ENCODE measurements around the gene STIM1. TPM values are rescaled to one million over a fixed set of nuclear protein-coding genes. Genes with fewer than 3 reads are reported as not detected.

The STIM1 gene
- total RNA-seq, 3 donors from 2014 or later (not counting 1 experiment from before 2014, with no cell fraction given), result 171 to 187 (median 175) TPM

- no peak for TF ChIP-seq CTCF (IDR thresholded peaks at IDR 0.05)
- H3K9me3 ChIP-seq (ENCODE audit: control insufficient read depth, insufficient read depth, low read length), result no peaks in the 10 kb centered on the region
- H3K4me1 Mint-ChIP-seq, result peaks cover 72 to 77% of the 10 kb centered on the region in 2 donors
- H3K27ac Mint-ChIP-seq, result peak overlapping the region; percentile 89 to 91
- peaks cover 42% of the 10 kb centered on the region for H3K4me1 ChIP-seq (ENCODE audit: control insufficient read depth, insufficient read depth, low read length)
- no peaks in the 10 kb centered on the region for H3K36me3 Mint-ChIP-seq
- H3K4me3 ChIP-seq (ENCODE audit: low read length), result no peak overlapping the region
- H3K4me3 Mint-ChIP-seq, result no peak overlapping the region
- H3K27me3 ChIP-seq (ENCODE audit: control insufficient read depth, insufficient read depth, low read length), result no peaks in the 10 kb centered on the region
- H3K27me3 Mint-ChIP-seq (ENCODE audit: low read depth in 2 of 2), result no peaks in the 10 kb centered on the region
- DNase-seq, result no peak
- WGBS (ENCODE audit: insufficient coverage), result 91% methylated on average over 5 of the region's 8 CpGs
- no peak for ATAC-seq
- intact Hi-C loops (cut with micrococcal nuclease), result no loop called here
- peak overlapping the region; percentile 4 for H3K27ac ChIP-seq (ENCODE audit: low read length)
- no peaks in the 10 kb centered on the region for H3K36me3 ChIP-seq (ENCODE audit: control insufficient read depth, insufficient read depth, low read length)
- no peaks in the 10 kb centered on the region for H3K9me3 Mint-ChIP-seq
Measured at GRCh38 chr11:3877364-3878257, 22.1 kb downstream of the STIM1 start.

- Mint-ChIP-seq H3K4me3 (no peak overlapping the region), H3K27ac (peak overlapping the region; percentile 89 to 91), H3K4me1 (peaks cover 77 to 82% of the 10 kb centered on the region in 2 donors), H3K27me3 (ENCODE audit: low read depth in 2 of 2) (no peaks in the 10 kb centered on the region), H3K36me3 (no peaks in the 10 kb centered on the region), H3K9me3 (no peaks in the 10 kb centered on the region)
- no peaks in the 10 kb centered on the region for H3K9me3 ChIP-seq (ENCODE audit: control insufficient read depth, insufficient read depth, low read length)
- no peak for ATAC-seq
- peaks cover 42% of the 10 kb centered on the region for H3K4me1 ChIP-seq (ENCODE audit: control insufficient read depth, insufficient read depth, low read length)
- no peak for DNase-seq
- intact Hi-C loops (cut with micrococcal nuclease), result no loop called here
- H3K36me3 ChIP-seq (ENCODE audit: control insufficient read depth, insufficient read depth, low read length), result no peaks in the 10 kb centered on the region
- H3K27ac ChIP-seq (ENCODE audit: low read length), result no peak overlapping the region
- H3K4me3 ChIP-seq (ENCODE audit: low read length), result no peak overlapping the region
- TF ChIP-seq CTCF (IDR thresholded peaks at IDR 0.05), result no peak
- no peaks in the 10 kb centered on the region for H3K27me3 ChIP-seq (ENCODE audit: control insufficient read depth, insufficient read depth, low read length)
Measured at GRCh38 chr11:3878258-3878584, 22.8 kb downstream of the STIM1 start.

- no peaks in the 10 kb centered on the region for H3K27me3 ChIP-seq (ENCODE audit: control insufficient read depth, insufficient read depth, low read length)
- peak overlapping the region; percentile 63 for H3K4me3 Mint-ChIP-seq
- no peak overlapping the region for H3K4me3 ChIP-seq (ENCODE audit: low read length)
- H3K4me1 Mint-ChIP-seq, result peaks cover 79 to 86% of the 10 kb centered on the region in 2 donors
- peak overlapping the region; percentile 66 for H3K27ac ChIP-seq (ENCODE audit: low read length)
- H3K4me1 ChIP-seq (ENCODE audit: control insufficient read depth, insufficient read depth, low read length), result peaks cover 40% of the 10 kb centered on the region
- WGBS (ENCODE audit: insufficient coverage), result 50% methylated on average over 3 of the region's 4 CpGs
- no peaks in the 10 kb centered on the region for H3K27me3 Mint-ChIP-seq (ENCODE audit: low read depth in 2 of 2)
- no peaks in the 10 kb centered on the region for H3K9me3 Mint-ChIP-seq
- no peaks in the 10 kb centered on the region for H3K9me3 ChIP-seq (ENCODE audit: control insufficient read depth, insufficient read depth, low read length)
- no peak for TF ChIP-seq CTCF (IDR thresholded peaks at IDR 0.05)
- no peaks in the 10 kb centered on the region for H3K36me3 Mint-ChIP-seq
- DNase-seq (no peak), ATAC-seq (peak; percentile 69 to 77 (median 77))
- H3K36me3 ChIP-seq (ENCODE audit: control insufficient read depth, insufficient read depth, low read length), result no peaks in the 10 kb centered on the region
- peak overlapping the region; percentile 89 to 91 for H3K27ac Mint-ChIP-seq
- intact Hi-C loops (cut with micrococcal nuclease), result no loop called here
Measured at GRCh38 chr11:3879216-3879966, 23.9 kb downstream of the STIM1 start.
